Fibroblast of skin of right quadriceps (primary cell): ENCODE data around the gene TP53TG5.

Experiments
- DNase-seq: peaks from one replicate; pipeline ENCODE4 v3.0.0-alpha.2; 2013

The TP53TG5 gene

GRCh38 chr20:45322952-45323383 is 55.2 kb downstream of the TP53TG5 start:
- no peak for DNase-seq
